ENCODE data around the gene ZDHHC20. TPM values are rescaled to one million over a fixed set of nuclear protein-coding genes. Genes with fewer than 3 reads are reported as not detected.

The ZDHHC20 gene
- total RNA-seq, 1 experiment from 2014 or later: 53.7 TPM

DNA sequence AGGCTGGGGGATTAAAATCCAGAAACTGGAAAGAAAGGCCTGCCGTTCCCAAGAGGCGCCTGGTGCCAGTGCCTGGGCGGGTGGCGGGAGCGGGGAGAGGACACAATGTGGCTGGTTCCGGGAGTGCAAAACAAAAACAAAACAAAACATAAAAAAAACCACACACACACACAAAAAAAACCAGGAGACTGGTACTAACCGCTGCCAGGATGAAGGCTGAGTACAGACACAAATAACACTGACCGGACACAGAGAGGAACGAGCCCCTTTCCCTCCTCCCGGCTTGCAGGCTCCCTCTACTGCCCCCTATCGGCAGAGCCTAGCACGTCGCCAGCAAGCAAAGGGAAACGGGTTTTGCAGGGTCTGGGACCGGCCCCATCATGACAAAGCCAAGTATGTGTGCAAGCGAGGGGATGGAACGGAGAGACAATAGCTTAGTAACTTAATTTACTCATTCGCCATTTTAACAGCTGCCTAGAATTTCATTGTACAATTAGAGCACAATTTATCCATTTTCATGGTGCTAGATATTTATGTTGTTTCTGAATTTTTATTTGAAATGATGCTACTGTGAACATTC lies 17.9 kb upstream of the ZDHHC20 start:
- ChIA-PET POLR2A (ENCODE audit: unreplicated experiment) (no interaction called here), CTCF (interaction anchor here (0.5 to 2.1 kb wide), 5 partner anchors 12 to 459 kb away, joined by 3 to 21 read pairs (median 3); no protein-coding TSS in a partner anchor)
- H3K9ac ChIP-seq (ENCODE audit: low read length): peak overlapping the region; percentile 35; the same call in 1 of the 2 replicates
- no TSS peak for BruUV-seq (replicated peaks)
- no peaks in the 10 kb centered on the region for H3K36me3 ChIP-seq (ENCODE audit: low read depth, low read length)
- no peaks in the 10 kb centered on the region for H4K20me1 ChIP-seq (ENCODE audit: low read length)
- intact Hi-C loops (cut with micrococcal nuclease): no loop called here
- H3K9me3 ChIP-seq (ENCODE audit: low read length): no peaks in the 10 kb centered on the region
- peak overlapping the region; percentile 72 for H3K4me2 ChIP-seq (ENCODE audit: low read length)
- no peaks in the 10 kb centered on the region for H3K27me3 ChIP-seq (ENCODE audit: low read length)
- TF ChIP-seq EZH2 (IDR thresholded peaks at IDR 0.05; ENCODE audit: low read length, unreplicated experiment): no peak
- peak; percentile 86 for TF ChIP-seq CTCF (conservative IDR thresholded peaks at IDR 0.05; ENCODE audit: low read depth, low read length)
- no peak for TF ChIP-seq EZH2phosphoT487 (IDR thresholded peaks at IDR 0.05; ENCODE audit: borderline replicate concordance, low read length)
- no peaks in the 10 kb centered on the region for H3K9me2 ChIP-seq (replicated peaks; ENCODE audit: low read length)
- no peaks in the 10 kb centered on the region for H3K79me2 ChIP-seq (ENCODE audit: low read length)
- peak overlapping the region; percentile 81 for H2AFZ ChIP-seq (ENCODE audit: low read length)
- peak; percentile 85 for DNase-seq
- H3F3A ChIP-seq (ENCODE audit: low read length, unreplicated experiment): no peaks in the 10 kb centered on the region
- ATAC-seq: peak; percentile 68
- no peak overlapping the region for H3K27ac ChIP-seq (ENCODE audit: low read length)
- peaks cover 6% of the 10 kb centered on the region for H3K4me1 ChIP-seq (ENCODE audit: insufficient read depth, low read length)
- H3K4me3 ChIP-seq (ENCODE audit: low read length): peak overlapping the region; percentile 58

- intact Hi-C loops (cut with micrococcal nuclease): no loop called here
Measured at GRCh38 chr13:21475115-21475514, 16.0 kb upstream of the ZDHHC20 start.

More at GRCh38 chr13:21475115-21475514, 16.0 kb upstream of the ZDHHC20 start:
- H3K9me3 ChIP-seq (ENCODE audit: low read length): no peaks in the 10 kb centered on the region
- no TSS peak for BruUV-seq (replicated peaks)
- ChIA-PET POLR2A (ENCODE audit: unreplicated experiment) (no interaction called here), CTCF (no interaction called here)
- H3F3A ChIP-seq (ENCODE audit: low read length, unreplicated experiment): no peaks in the 10 kb centered on the region
- ATAC-seq: no peak
- no peak overlapping the region for H3K9ac ChIP-seq (ENCODE audit: low read length)
- TF ChIP-seq CTCF (conservative IDR thresholded peaks at IDR 0.05; ENCODE audit: low read depth, low read length): no peak
- TF ChIP-seq EZH2 (IDR thresholded peaks at IDR 0.05; ENCODE audit: low read length, unreplicated experiment): no peak
- TF ChIP-seq EZH2phosphoT487 (IDR thresholded peaks at IDR 0.05; ENCODE audit: borderline replicate concordance, low read length): no peak
- no peaks in the 10 kb centered on the region for H3K27me3 ChIP-seq (ENCODE audit: low read length)
- no peaks in the 10 kb centered on the region for H3K36me3 ChIP-seq (ENCODE audit: low read depth, low read length)
- no peak overlapping the region for H3K4me2 ChIP-seq (ENCODE audit: low read length)
- H3K9me2 ChIP-seq (replicated peaks; ENCODE audit: low read length): no peaks in the 10 kb centered on the region
- no peaks in the 10 kb centered on the region for H4K20me1 ChIP-seq (ENCODE audit: low read length)
- peaks cover 6% of the 10 kb centered on the region for H3K4me1 ChIP-seq (ENCODE audit: insufficient read depth, low read length)
- no peak for DNase-seq
- H3K27ac ChIP-seq (ENCODE audit: low read length): no peak overlapping the region
- H3K4me3 ChIP-seq (ENCODE audit: low read length): no peak overlapping the region
- no peaks in the 10 kb centered on the region for H3K79me2 ChIP-seq (ENCODE audit: low read length)
- no peak overlapping the region for H2AFZ ChIP-seq (ENCODE audit: low read length)
